GM12892 (cell line): ENCODE measurements around the gene CPLANE2.

Source experiments
- POLR2A ChIP-seq: IDR thresholded peaks from 2 replicates; pipeline ENCODE4 v1.6.1; 2011; ENCODE audit warnings: low read depth, low read length, control low read depth
- POLR2AphosphoS5 ChIP-seq: IDR thresholded peaks from 2 replicates; pipeline ENCODE4 v1.6.1; 2011; ENCODE audit warnings: low read depth, low read length, control low read depth
- TAF1 ChIP-seq: IDR thresholded peaks from 2 replicates; pipeline ENCODE4 v1.6.1; 2011; ENCODE audit warnings: low read depth, mild to moderate bottlenecking, control low read depth, low read length, borderline replicate concordance

DNA sequence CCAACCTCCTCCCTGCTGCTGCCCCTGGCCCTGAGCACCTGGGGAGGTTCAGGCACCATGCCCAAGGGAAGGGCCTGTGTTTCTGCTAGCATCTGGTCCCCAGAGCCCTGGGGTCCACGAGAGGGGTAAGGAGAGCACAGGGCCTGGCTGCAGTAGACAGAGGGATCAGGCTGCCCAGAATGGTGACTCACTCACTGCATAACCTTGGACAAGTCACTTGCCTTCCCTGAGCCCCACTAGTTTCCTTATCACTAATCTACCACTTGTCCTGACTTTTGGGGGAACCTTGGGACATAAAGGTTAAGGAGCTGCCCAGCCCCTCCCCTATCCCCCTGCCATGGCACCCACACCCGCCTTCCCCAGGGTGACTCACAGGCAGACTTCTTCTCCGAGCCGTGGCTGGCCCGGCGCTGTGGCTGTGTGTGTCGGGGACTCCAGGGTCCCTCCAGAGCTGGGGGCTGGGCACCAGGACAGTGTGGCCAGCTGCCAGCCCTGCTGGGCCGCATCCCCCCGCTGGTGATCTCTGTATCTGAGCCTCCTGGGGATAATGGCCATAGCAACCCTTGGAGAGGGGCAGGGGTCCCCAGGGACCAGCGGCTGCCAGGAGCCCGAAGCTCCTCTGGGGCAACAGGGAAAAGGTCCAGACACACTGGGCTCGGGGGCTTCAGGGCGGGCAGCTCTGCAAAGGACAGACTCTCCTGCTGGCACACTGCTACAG lies 28.6 kb downstream of the CPLANE2 start:
- TF ChIP-seq POLR2A = no peak
- no peak for TF ChIP-seq POLR2AphosphoS5
- no peak for TF ChIP-seq TAF1
